RPMI7951 (cell line): ENCODE results near the gene ZNF428. TPM values are rescaled to one million over a fixed set of nuclear protein-coding genes. Genes with fewer than 3 reads are reported as not detected.
"Not testable (repeated sequence)": the region's sequence is repeated elsewhere in the genome, so short reads cannot be mapped to it uniquely, and the experiment has no call there.

Experiments
- DNase-seq: peaks from one replicate; pipeline ENCODE4 v3.0.0-alpha.2; 2012; ENCODE audit warnings: low read depth
- total RNA-seq: library from RNA; depleted of rRNA; stranded (reverse); fragments of >200 nt; shearing (Covaris generic); gene quantifications from 2 replicates; pipeline ENCODE4 v1.2.3, GENCODE V29; 2014

Gene ZNF428
- total RNA-seq, 1 experiment from 2014 or later: 49.5 TPM

GRCh38 chr19:43616954-43617353, 2.5 kb downstream of the ZNF428 start:
- no peak for DNase-seq

- DNase-seq: no peak
Observed at GRCh38 chr19:43616306-43616705, 3.1 kb downstream of the ZNF428 start.

DNA sequence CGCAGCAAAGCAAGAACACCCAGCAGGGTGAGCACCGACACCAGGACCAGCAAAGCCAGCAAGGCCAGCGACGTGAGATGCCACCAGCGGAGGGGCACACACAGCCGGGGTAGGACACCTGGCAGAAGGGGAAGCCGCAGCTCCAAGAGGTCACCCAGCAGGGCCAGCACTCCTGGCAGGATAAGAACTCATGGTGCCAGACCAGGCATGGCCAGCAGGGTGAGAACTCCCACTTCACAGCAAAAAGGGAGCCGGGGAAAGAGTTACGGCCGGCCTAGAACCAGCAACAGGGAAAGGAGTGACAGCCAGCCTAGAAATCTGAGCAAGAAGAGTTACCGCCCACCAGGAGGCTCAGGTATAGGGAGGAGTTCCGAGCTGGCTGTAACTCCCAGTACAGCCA, 7.1 kb downstream of the ZNF428 start:
- DNase-seq: no peak

- no peak for DNase-seq
Observed at GRCh38 chr19:43611788-43612187, 7.6 kb downstream of the ZNF428 start, which contains the start of gene SRRM5. TSS of gene SRRM5 (plus strand) at chr19:43612088. CDS start at chr19:43612122, 34 bp downstream.

- no peak for DNase-seq
Observed at GRCh38 chr19:43610493-43610892, 8.9 kb downstream of the ZNF428 start.

DNA sequence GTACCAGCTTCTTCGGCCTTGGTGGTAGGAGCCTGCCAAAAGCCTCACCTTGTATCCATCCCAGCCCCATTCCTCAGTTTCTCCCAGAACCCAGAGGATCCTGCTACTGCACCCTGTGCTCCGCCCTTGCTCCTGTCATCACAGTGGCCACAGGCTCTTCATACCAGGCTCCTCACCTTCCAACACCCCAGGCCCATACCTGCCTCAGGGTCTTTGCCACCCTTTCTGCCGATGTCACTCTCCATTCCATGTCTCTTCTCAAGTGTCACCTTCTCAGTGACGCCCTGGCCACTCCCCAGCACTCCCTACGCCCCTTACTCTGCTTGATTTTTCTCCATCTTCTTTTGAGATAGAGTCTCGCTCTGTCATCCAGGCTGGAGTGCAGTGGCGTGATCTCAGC, 9.6 kb downstream of the ZNF428 start:
- DNase-seq: no peak

DNA sequence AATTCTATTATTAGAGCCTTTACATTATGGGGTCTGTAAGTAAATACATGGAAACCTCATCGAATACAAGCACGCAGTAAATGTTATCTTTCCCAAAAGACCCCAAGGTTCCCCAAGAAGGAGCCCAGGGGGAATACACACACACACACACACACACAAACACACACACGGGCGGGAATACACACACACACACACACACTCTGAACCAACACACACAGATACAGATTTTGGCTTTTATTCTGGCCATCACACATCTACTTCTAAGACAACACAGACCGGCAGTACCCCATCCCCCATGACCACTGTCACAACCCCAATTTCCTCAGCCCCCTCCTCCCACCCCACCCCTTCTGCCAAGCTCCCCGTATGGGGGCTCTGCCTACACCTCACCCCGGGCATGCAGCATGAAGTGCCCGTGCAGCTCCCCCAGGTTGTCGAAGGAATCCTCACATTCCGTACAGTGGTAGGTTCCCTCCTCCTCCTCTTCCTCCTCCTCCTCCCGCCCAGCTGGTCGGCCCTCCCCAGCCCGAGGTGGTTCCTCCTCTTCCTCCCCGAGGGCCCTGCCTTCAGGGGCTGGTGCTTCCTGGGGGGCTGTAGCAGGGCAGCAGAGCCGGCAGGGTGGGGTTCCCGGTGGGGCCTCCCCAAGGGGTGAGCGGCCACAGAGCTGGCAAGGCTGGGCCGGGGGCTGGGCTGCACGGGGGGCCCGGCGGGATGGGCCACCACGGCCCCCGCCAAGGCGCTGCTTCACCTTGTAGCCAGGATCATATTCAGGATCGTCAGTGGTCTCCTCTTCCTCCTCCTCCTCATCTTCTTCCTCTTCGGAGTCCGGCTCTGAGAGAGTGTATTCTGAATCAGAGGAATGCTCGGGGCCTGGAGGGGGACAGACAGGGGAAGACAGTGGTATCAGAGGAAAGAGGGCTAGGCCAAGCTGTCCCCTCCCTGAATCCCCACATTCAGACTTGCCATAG, 11.9 kb downstream of the ZNF428 start:
- no peak for DNase-seq

GRCh38 chr19:43606569-43607229, 12.7 kb downstream of the ZNF428 start:
- no peak for DNase-seq

DNA sequence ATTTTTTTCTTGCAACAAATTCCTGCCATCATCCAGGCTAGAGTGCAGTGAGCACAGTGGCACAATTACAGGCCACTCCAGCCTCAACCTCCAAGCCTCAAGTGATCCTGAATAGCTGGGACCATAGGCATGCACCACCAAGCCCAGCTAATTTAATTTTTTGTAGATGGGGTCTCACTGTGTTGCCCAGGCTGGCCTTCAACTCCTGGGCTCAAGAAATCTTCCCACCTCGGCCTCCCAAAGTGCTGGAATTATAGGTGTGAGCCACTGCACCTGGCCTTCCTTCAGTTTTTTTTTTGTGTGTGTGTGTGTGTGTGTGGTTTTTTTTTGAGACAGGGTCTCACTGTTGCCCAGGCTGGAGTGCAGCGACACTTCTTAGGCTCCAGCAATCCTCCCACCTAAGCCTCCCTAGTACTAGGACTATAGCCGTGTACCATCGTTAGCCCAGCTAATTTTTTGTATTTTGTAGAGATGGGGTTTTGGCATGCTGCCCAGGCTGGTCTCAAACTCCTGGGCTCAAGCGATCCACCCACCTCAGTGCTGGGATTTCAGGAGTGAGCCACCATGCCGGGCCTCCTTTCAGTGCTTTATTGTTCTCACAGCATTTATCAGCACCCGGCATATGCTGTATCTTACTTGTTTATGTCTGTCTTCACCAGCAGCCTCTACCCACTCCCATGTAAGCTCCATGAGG, 13.4 kb downstream of the ZNF428 start:
- no peak for DNase-seq

DNA sequence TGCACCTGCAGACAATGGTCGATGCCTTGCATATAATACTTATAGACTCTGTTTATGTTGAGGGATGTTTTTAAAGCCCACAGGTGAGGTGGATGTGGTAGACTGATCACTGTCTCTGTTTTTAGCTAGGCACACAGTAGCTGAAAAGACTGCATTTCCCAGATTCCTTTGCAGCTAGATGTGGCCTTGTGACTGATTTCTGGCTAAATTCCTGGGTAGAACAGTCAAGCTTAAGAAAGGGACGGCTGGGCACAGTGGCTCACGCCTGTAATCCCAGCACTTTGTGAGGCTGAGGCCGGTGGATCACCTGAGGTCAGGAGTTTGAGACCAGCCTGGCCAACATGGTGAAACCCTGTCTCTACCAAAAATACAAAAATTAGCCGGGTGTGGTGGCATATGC, 19.1 kb downstream of the ZNF428 start:
- not testable (repeated sequence) for DNase-seq

- no peak for DNase-seq
Observed at GRCh38 chr19:43599635-43600295, 19.7 kb downstream of the ZNF428 start.

DNA sequence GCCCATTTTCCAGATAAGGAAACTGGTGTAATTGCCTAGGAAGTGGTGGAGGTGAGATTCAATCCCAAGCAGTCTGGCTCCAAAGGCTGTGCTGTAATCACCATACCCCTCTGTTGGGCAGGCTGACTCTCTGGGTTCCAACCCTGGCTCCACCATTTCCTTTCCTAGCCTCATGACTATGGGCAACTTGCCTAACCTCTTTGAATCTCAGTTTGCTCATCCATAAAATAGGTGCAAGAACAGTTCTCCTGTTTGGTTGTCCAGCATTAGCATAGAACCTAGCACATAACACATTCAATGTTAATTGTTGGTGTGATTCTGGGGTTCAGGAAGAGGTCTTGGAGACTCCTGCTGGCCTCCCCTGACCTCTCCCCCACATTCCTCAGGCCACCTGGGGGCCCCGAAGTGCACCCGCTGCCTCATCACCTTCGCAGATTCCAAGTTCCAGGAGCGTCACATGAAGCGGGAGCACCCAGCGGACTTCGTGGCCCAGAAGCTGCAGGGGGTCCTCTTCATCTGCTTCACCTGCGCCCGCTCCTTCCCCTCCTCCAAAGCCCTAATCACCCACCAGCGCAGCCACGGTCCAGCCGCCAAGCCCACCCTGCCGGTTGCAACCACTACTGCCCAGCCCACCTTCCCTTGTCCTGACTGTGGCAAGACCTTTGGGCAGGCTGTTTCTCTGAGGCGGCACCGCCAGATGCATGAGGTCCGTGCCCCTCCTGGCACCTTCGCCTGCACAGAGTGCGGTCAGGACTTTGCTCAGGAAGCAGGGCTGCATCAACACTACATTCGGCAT, 20.8 kb downstream of the ZNF428 start:
- DNase-seq: no peak

GRCh38 chr19:43597876-43598275, 21.6 kb downstream of the ZNF428 start:
- DNase-seq: no peak

- no peak for DNase-seq
Observed at GRCh38 chr19:43596842-43597461, 22.5 kb downstream of the ZNF428 start.

GRCh38 chr19:43595999-43596841, 23.2 kb downstream of the ZNF428 start, which contains the start of the genes IRGQ and ZNF576:
TSS of gene IRGQ (minus strand) at chr19:43596134. CDS start at chr19:43595338, 796 bp downstream.
TSS of gene ZNF576 (plus strand) at chr19:43596595. CDS start at chr19:43597109, 514 bp downstream.
- peak; percentile 98 for DNase-seq

- DNase-seq: no peak
Observed at GRCh38 chr19:43595605-43595998, 23.8 kb downstream of the ZNF428 start.

GRCh38 chr19:43594710-43595604, 24.5 kb downstream of the ZNF428 start:
- peak; percentile 59 for DNase-seq

DNA sequence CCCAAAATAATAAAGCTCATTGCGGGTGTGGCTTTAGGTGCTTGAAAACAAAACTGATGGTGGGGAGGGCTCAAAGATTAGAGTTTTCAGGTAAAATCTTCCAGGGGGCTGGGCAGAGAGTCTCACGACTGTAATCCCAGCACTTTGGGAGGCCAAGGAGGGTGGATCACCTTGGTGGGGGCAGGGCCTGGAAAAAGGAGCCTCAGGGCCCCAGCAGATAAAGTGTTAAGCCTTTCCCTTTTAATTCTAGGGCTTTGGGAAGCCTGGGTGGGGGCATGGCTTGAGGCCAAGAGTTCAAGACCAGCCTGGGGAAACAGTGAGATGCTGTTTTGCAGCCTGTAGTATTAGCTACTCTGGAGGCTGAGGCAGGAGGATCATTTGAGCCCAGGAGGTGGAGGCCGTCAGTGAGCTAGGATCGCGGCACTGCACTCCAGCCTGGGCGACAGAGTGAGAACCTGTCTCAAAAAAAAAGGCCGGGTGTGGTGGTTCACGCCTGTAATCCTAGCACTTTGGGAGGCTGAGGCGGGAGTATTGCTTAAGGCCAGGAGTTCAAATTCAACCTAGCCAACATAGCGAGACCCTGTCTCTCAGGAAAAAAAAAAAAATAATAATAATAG, 25.2 kb downstream of the ZNF428 start:
- DNase-seq: no peak
